HG03565 (cell line): Measurements from ENCODE around the gene C1orf198.
"Not testable (repeated sequence)": the region's sequence is repeated elsewhere in the genome, so short reads cannot be mapped to it uniquely, and the experiment has no call there.

Experiments
- ATAC-seq: cut with Tn5 transposase; IDR thresholded peaks from one replicate; pipeline ENCODE4 v1.9.1; 2021; ENCODE audit warnings: mild to moderate bottlenecking, moderate library complexity; ENCODE audit not compliant: unreplicated experiment

Gene C1orf198

DNA sequence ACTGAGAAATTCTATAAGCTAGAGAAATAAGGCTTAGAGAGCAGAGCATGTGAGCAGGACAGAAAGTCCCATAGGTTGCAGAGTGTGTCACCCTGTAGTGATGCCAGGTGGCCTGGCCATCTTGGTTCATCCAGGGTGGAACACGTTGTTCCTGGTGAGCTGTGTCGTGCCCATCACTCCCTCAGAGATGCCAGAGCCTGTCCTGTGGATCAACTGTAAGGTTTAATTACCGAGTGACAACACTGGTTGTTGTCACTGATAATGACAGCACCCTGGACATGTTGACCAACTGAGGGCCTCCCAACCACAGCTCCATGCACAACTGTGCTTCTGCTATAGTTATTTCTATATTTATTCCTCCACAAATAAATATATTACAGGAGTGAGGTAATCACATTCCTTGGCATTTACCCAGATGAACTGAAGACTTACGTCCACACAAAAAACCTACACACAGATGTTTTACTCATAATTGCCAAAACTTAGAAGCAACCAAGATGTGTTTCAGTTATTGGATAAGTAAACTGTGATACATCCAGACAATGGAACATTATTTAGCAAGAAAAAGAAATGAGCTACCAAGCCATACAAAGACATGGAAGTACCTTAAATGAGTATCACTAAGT lies 6.2 kb downstream of the C1orf198 start:
- no peak for ATAC-seq

DNA sequence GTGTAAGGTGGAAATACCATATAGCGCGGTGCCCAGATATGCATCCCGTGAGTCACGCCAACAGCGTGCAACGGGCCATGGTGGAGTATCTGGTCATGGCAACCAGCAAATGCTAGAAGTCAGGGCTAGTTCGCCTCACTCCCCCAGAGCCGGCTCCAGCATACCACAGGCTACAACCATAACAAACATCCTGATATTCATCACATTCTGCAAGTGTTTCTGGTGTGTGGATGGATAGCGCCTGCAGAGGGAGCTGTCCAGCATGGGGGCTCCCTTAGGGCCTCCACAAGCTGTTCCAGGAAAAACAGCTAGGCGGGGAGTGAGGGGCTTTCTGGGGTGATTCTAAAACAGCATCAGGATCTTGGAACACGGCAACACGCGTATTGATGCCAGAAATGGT lies 6.8 kb downstream of the C1orf198 start:
- ATAC-seq: no peak

DNA sequence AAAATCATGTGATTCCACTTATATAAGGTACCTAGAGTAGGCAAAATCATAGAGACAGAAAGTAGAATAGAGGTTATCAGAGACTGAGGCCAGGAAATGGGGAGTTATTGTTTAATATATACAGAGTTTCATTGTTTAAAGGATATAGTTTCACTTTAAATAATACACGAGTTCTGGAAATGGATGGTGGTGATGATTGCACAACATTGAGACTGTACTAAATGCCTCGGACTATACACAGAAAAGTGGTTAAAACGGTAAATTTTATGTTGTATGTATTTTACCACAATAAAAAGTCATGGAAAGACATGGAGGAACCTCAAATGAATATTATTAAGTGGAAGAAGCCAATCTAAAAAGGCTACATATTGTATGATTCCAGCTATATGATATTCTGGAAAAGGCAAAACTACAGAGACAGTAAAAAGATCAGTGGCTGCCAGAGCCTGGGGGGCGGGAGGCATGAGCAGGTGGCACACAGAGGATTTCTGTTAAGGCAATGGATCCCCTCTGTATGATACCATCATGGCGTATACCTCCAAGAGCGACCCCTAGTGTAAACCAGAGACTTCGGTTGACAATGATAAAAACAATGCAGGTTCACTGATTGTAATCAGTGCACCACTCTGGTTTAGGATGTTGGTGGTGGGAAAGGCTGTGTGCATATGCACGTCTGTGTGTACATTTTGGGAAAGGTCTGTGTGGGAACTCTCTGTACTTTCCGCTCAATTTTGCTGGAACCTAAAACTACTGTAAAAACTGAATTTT lies 7.5 kb downstream of the C1orf198 start:
- no peak for ATAC-seq

DNA sequence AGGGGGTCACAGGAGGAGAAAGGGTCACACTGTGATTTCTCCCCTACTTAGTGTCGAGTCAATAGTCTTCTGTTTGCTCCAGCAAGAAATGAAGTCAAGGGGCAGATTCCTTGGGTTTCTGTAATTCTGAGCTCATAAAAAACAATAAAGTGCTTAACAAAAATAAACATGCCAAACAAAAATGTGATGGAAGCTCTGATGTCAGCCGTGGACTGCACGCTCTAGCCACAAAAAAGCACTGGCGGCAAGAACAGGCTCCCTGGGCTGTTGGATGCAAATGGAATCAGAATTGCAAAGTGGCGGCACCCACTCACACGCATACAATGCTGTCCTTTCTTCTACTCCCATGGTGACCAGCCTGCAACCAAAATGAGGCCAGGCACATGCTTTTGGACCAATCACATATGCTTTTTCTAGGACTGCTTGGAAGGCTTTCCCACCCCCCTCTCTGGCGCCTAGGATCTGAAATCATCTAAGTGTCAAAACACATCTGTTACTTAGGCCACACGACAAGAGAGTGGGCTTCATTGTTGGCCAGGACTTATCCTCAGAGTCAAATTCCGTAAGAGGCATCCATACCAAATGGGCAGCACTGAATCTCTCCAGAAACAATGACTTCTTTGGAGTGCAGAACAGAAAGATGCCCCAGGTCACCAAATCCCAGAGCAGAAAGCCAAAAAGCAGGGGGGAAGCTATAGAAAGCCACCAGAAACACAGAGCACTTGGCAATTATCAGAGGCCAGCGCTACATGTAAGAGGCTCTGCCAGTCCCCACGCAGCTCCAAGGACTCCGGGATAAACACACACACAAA lies 9.2 kb downstream of the C1orf198 start:
- ATAC-seq: no peak

DNA sequence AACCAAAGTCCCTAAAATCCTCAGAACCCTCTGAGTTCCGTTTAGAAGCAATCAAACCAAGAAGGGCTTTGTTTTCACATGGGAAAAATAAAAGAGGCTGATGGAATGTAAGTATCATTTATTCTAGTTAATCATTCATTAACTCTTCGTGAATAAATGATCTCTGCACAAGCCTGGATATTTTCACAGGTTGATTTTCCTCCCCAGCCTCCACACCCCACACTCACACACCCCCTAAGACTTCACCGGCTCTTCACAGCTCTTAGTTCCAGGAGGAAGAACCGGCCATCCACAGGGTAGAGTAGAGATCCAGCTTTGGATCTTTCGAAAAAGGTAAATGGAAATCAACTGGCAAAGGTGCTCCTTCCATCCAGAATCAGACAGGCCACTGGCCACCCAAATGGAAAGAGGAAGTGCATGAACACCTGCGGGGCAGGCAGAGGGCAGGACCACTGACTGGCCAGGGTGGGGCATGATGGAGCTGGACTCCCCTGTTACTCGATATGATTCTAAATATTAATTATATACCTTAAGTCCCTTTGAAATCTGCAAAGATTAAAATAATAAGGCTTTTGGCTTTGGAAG lies 10.0 kb downstream of the C1orf198 start:
- ATAC-seq: no peak

DNA sequence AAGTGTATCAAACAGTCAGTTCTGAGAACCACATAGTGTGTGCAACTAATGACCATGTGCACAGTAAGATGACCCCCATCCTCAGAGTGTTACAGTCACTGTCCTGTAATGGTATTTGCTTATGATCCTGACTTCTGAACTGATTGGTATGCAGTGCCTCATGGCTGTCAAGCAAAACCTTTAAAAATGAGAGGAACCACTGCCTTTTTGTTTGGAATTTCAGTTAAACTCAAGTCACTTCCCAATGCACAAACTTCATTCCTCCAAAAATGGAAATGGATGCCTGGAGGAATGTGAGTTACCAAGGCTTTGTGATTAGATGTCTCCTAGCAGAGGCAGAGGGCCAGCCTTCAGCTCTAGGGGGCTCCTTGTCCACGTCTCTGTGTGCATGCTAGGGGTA lies 10.5 kb downstream of the C1orf198 start:
- no peak for ATAC-seq

DNA sequence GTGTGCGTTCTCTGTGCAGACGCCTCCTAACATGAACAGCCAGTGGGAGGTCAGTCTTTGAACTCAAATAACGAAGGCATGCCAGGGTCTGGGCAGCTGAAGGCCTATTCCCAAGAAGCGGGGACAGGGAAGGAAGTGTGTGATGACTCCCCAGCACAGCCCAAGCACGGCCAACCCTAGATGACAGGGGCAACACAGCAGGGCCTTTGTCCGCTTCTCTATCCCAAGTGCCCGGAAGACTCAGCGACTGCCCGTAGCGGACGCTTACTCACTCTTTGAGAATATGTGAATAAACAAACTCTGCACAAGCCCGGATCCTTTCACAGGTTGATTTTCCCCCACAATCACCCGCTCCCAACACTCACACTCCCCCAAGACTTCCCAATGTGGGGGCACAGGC lies 11.2 kb downstream of the C1orf198 start:
- no peak for ATAC-seq

DNA sequence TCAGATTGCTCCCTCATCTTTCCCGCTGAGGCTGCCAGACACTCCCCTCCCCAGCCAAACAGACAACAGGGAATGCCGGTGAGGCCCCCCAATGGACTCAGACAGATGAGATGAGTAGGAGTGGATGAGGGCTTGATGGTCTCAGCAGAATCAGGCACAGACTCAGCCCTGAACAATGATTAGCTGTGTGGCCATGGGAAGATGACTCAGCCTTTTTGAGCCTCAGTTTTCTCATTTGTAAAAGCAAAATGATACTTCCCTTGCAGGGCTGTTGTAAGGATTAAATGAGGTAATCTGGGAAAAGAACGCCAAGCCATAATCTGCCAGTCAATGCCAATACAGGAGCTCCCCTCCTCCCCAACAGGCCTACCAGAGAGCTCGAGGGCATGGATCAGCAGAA lies 12.4 kb downstream of the C1orf198 start:
- no peak for ATAC-seq

DNA sequence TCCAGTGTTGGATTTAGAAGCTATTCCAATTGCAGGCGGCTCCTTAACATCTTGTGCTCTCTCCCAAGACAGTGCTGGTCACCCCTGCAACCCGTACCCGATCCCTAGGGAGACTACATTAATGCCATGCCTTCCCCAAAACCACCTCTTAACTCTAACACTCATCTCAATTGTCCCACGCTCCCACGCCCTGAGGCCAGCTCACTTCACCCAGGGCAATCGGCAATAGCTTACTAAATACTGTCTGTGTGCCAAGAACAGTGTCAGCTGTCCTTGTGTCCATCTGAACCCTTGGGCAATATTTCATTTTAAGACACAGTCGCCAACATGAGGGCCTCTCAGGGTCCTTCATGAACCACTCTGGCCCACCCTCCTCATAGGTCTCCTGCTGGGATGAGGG lies 13.9 kb downstream of the C1orf198 start:
- no peak for ATAC-seq

DNA sequence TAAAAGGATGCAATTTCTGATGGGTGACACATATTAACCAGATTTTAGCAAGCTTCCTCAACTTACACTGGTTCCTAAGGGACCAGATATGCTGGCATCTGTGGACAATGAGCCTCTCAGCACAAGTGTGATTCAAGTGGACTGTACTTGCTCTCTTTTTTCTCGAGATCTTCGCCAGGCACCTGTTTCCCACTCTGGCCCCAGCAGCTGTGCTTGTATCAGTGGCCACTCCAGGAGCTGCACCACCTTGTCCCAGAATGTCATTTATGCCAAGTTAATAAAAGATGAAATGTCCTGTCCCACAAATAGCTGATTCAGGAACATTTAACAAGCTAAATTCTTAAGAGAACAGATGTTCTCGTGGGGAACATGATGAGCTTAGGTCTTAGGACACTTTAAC lies 14.6 kb downstream of the C1orf198 start:
- no peak for ATAC-seq

DNA sequence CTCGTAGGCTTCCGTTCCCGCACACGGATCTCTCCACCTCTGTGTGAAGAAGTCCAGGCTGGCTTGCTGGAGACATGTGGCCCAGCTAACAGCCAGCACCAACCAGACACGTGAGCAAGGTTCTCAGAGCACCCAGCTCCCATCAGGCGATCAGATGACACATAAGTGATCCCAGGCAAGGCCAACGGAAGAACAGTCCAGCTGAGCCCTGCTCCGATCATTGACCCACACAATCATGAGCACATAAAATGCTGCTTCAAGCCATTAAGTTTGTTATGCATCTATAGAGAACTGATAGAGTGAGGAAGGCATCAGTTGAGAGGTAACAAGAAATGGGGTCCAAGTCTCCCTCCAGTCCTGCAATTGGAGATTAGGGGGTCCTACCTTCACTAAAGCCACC lies 15.4 kb downstream of the C1orf198 start:
- no peak for ATAC-seq

DNA sequence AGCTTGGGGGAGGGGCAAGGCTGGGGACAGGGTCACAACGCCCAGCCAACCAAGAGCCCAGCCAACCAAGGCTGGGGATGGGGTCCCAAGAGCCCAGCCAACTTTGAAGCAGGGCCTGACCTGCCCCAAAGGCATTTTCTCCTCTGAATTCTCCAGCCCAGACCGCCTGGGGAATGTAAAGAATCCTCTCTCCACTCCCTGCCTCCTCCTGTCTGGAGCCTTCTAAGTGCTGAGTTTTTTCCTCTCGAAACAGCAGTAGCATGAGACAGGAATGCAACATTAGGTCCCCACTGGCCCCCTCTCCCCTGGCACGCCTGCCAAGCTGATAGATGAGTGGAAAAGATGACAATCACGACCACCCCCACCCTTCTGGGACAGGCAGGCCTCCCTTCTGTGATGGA lies 17.0 kb downstream of the C1orf198 start:
- no peak for ATAC-seq

DNA sequence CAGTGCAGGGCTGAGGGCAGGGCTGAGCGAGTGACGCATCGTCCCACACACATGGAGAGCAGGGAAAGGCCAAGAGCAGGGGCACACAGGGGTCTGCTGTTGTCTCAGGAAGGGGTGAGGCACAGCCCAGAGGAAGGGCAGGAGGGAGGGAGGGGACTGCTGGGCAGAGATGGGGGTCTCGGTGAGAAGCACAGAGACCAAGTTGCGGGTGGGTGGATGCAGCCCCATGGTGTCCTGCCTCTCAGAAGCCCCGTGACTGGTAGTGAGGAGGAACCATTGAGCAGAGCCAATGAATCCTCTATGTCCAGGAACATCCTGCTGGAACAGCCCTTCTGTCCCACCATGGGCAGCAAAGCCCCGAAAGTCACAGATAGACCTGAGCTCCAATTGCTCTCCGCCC lies 17.8 kb downstream of the C1orf198 start:
- ATAC-seq: no peak

DNA sequence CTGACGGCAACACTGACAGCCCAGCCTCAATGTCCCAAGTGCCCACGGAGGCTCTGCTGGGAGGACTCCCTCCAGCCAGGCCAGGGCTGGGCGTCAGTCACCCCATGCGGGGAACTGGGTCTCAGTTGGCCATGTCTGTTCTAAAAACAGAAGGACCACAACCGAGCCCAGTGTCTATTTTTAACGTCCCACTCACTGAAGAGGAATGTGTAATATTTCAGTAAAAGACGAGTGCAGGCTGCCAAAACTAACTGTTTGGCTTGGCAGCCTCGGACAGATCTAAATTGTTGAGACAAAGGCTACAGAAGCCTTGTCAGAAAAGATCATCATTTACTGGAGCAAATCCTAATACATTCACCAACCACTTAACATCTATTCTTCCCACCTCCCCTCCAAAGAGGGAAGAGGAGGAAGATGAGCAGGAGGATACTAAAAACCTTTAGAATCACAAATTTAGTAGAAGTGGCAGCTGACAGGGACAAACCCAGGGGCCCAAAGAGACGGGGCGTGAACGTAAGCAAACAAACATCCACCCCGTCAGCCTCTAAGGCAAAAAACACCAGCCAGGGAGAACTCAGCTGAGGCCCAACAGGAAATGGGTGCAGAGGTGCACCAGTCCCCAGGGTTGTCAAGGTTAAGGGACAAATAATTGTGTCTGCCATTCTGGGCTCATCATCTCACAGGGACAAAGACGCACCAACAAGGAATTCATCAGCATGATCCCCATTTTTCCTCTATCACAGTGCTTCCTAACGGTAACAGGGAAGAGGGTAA lies 18.7 kb downstream of the C1orf198 start:
- ATAC-seq: no peak

DNA sequence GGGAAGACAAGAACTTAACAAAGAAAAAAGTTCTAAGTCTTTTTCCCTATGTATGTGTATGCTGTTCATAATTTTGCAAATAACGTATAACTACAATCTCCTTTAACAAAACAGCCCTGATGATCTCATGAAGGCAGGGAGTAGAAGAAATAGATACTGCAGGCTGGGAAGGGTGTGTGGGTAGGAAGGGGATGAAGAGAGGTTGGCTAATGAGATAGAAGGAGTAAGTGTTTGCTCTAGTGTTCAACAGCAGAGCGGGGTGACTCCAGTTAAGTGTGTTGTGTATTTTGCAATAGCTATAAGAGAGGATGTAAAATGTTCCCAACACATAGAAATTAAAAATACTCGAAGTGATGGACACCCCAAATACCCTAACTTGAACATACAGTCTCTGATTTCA lies 20.1 kb downstream of the C1orf198 start:
- no peak for ATAC-seq

DNA sequence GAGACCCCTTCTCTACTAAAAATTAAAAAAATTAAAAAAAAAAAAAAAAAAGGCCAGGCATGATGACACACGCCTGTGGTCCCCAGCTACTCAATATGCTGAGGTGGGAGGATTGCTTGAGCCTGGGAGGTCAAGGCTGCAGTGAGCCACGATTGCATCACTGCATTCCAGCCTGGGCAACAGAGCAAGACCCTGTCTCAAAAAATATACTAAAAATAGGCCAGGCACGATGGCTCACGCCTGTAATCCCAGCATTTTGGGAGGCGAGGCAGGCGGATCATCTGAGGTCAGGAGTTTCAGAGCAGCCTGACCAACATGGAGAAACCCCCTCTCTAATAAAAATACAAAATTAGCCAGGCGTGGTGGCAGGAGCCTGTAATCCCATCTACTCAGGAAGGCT lies 23.1 kb downstream of the C1orf198 start:
- ATAC-seq: not testable (repeated sequence)

DNA sequence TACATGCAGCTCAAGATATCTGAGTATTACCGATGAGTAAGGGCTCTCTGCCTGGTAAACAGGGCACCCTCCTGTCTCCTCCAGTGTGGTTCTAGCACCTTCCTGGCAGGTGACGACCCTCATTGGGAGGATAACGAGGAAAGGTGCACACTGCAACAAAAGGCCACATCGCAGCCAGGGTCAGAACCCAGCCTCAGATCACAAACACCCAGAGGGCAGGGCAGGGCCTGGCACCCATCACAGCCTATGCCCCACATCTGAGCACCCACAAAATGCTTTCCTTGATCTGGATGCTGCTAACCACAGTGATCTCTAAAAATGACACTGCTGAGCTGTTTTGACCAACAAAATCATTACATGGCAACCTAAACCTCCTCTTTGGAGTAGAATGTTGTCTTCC lies 23.8 kb downstream of the C1orf198 start:
- ATAC-seq: no peak

DNA sequence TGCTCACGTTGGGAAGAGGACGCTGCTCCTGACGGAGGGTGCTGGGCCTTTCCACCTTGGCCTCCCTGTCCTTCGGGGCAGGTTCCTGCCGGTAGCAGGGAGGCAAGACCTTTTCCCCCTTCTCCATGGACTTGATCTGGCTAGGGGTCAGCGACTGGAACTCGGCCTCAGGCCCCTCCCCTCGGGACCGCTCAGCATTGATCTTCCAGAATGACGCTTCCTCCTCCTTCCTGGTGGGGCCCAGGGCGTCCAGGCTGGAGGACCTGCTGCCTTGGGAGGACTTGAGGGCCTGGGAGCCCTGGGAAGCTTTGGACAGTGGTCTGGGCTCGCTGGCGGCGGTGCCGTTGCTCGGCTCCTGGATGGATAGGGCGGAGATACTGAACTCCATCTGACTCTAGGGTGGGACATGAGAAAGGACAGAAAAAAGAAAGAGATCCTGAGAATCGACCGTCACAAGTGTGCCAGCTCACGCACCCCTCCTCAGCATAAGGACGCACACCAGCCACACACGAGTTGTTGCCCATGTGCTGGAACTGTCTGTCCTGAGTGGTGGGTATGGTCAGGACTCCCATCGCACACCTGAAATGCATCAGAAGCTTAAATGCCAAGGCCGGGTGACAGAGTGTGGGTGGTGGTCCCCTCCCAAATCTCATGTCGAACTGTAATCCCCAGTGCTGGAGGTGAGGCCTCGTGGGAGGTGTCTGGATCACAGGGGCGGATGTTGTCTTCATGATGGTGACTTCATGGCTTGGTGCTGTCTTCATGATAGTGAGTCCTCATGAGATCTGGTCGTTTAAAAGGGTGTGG lies 24.6 kb downstream of the C1orf198 start:
- no peak for ATAC-seq

DNA sequence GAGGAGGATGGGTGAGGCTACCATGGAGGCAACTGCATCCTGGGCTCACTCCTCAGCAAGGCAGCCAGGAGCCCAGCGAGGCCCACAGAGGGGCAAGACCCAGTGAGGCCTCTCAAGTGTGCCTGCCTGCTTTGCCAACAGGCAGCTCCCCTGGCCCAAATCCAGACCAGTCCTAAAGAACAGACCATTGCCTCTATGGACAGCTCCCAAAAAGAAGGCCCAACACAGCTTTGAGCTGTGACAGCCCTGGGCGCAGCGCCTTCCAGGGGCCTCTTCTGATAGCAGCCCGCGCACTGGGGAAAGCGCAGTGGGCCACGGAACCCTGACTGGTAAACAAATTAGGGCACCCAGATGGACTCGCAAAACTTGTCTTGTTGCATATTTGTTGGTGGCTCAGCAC lies 25.5 kb downstream of the C1orf198 start:
- ATAC-seq: no peak

DNA sequence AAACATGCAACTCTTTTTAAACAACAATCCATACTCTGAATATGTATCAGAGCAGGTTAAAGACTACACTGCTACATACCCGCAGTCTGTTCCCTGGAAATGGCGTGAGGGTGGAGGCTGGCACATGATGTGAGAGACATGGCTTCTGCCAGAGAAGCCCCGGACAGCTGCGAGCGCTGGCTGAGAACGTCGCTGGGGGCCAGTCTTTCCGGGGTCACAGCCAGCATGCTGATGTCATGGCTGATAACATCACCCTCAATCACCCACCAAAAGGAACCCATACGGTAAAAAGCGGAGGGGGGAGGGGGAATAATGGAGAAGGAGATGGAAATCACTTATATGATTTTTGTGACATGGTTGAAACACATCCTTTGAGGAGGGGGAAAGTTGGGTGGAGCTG lies 29.1 kb downstream of the C1orf198 start:
- ATAC-seq: no peak
